A549 (cell line): ENCODE results near the gene TSC22D1. TPM values are rescaled to one million over a fixed set of nuclear protein-coding genes. Genes with fewer than 3 reads are reported as not detected.

Source experiments
- ATAC-seq, 2 experiments: fragments of 200-7000 bp in 1 of 2; fragments of >200 bp in 1 of 2; cut with Nextera tagmentation in 1 of 2; cut with Tn5 transposase in 1 of 2; 3 replicates each; pipeline versions ENCODE4 v1.8.0 to v1.9.1; 2018 to 2020; ENCODE audit warnings: mild to moderate bottlenecking in 1 of 2, moderate library complexity in 1 of 2
- CTCF ChIA-PET: fragments of 300-600 bp; sonication (Branson Sonifier 250); formaldehyde crosslinking; extraction: SDS; loops from one replicate; lab custom pipeline; 2021; ENCODE audit warnings: antibody characterized with exemption, inconsistent platforms; lab: Yijun Ruan, JAX
- POLR2A ChIA-PET: fragments of 350-600 bp; formaldehyde crosslinking; extraction: SDS; loops from one replicate; lab custom pipeline; 2021; ENCODE audit warnings: antibody characterized with exemption, inconsistent platforms; lab: Yijun Ruan, JAX
- DNase-seq, 2 experiments: peaks; one replicate each; pipeline versions ENCODE4 v3.0.0 to v3.0.0-alpha.2; 2011 to 2016; ENCODE audit warnings: low read depth in 1 of 2, low spot score in 1 of 2
- FAIRE-seq: peaks from 2 replicates; lab custom pipeline; 2011; peaks lifted over from hg19 to GRCh38; lab: Jason Lieb, UNC
- H3K27ac ChIP-seq, 2 experiments: fragments of >200 bp; sonication (Bioruptor Twin); formaldehyde crosslinking; 3 replicates each; pipeline ENCODE4 v1.5.1; 2016 to 2017
- H3K4me1 ChIP-seq: fragments of >200 bp; sonication (Bioruptor Twin); formaldehyde crosslinking; 3 replicates; pipeline ENCODE4 v1.6.1; 2016
- H3K4me2 ChIP-seq: fragments of >200 bp; sonication (Bioruptor Twin); formaldehyde crosslinking; 3 replicates; pipeline ENCODE4 v1.6.1; 2016
- H3K4me3 ChIP-seq: fragments of >200 bp; sonication (Bioruptor Twin); formaldehyde crosslinking; 3 replicates; pipeline ENCODE4 v1.5.1; 2016
- H3K9me3 ChIP-seq: fragments of >200 bp; sonication (Bioruptor Twin); formaldehyde crosslinking; 3 replicates; pipeline ENCODE4 v1.6.1; 2016
- CBX2 ChIP-seq: fragments of 200-600 bp; sonication (generic); IDR thresholded peaks from 2 replicates; pipeline ENCODE4 v1.6.1; 2016; ENCODE audit warnings: low read depth, mild to moderate bottlenecking, borderline replicate concordance
- CBX8 ChIP-seq: fragments of 200-600 bp; sonication (generic); IDR thresholded peaks from 2 replicates; pipeline ENCODE4 v1.6.1; 2016
- CHD4 ChIP-seq: fragments of 200-600 bp; sonication (generic); IDR thresholded peaks from 2 replicates; pipeline ENCODE4 v1.6.1; 2016; ENCODE audit warnings: antibody characterized with exemption, mild to moderate bottlenecking, borderline replicate concordance
- FOSB ChIP-seq: fragments of 250-450 bp; sonication (Bioruptor Pico); IDR thresholded peaks from 2 replicates; pipeline ENCODE4 v1.5.0; 2020; ENCODE audit warnings: mild to moderate bottlenecking, moderate library complexity
- FOXS1 ChIP-seq: fragments of 250-450 bp; sonication (Bioruptor Pico); IDR thresholded peaks from 2 replicates; pipeline ENCODE4 v1.5.0; 2020; ENCODE audit warnings: mild to moderate bottlenecking, moderate library complexity
- HDAC2 ChIP-seq: fragments of 200-600 bp; sonication (generic); IDR thresholded peaks from 2 replicates; pipeline ENCODE4 v1.6.1; 2016
- HOXA7 ChIP-seq: fragments of 250-450 bp; sonication (Bioruptor Pico); IDR thresholded peaks from 2 replicates; pipeline ENCODE4 v1.5.0; 2020; ENCODE audit warnings: mild to moderate bottlenecking, moderate library complexity
- HOXB5 ChIP-seq: fragments of 250-450 bp; sonication (Bioruptor Pico); IDR thresholded peaks from 2 replicates; pipeline ENCODE4 v1.5.0; 2020; ENCODE audit warnings: mild to moderate bottlenecking, moderate library complexity
- KDM1A ChIP-seq: fragments of 200-600 bp; sonication (generic); IDR thresholded peaks from 2 replicates; pipeline ENCODE4 v1.6.1; 2016; ENCODE audit warnings: low read depth, mild to moderate bottlenecking
- MYC ChIP-seq: IDR thresholded peaks from 2 replicates; pipeline ENCODE4 v1.6.1; 2012; ENCODE audit warnings: mild to moderate bottlenecking, inconsistent platforms, low read length, improper control_type of control experiment, borderline replicate concordance
- NPAS2 ChIP-seq: fragments of 250-450 bp; sonication (Bioruptor Pico); IDR thresholded peaks from 2 replicates; pipeline ENCODE4 v1.8.0; 2022; ENCODE audit warnings: mild to moderate bottlenecking, moderate library complexity, borderline replicate concordance
- PHF8 ChIP-seq: fragments of 200-600 bp; sonication (generic); IDR thresholded peaks from 2 replicates; pipeline ENCODE4 v1.6.1; 2016; ENCODE audit warnings: low read depth, mild to moderate bottlenecking, antibody characterized with exemption, moderate library complexity, borderline replicate concordance
- POLR2AphosphoS2 ChIP-seq: conservative IDR thresholded peaks from 2 replicates; pipeline ENCODE4 v1.6.1; 2012; ENCODE audit warnings: low read length, improper control_type of control experiment, inconsistent platforms
- RAD21 ChIP-seq, 2 experiments: fragments of >200 bp in 1 of 2; sonication (Bioruptor Twin) in 1 of 2; formaldehyde crosslinking in 1 of 2; IDR thresholded peaks in 1 of 2; conservative IDR thresholded peaks in 1 of 2; 2 replicates in 1 of 2; 3 replicates in 1 of 2; pipeline ENCODE4 v1.6.1; 2012 to 2018; ENCODE audit warnings: inconsistent platforms in 1 of 2
- RCOR1 ChIP-seq: fragments of 150-350 bp; IDR thresholded peaks from 2 replicates; pipeline ENCODE4 v1.6.1; 2014; ENCODE audit warnings: antibody characterized with exemption, low read length, low read depth
- SMC3 ChIP-seq: fragments of >200 bp; sonication (Bioruptor Twin); formaldehyde crosslinking; IDR thresholded peaks from 3 replicates; pipeline ENCODE4 v1.6.1; 2018; ENCODE audit warnings: inconsistent platforms
- SREBF2 ChIP-seq: fragments of 450-650 bp; IDR thresholded peaks from 2 replicates; pipeline ENCODE4 v1.6.1; 2014; ENCODE audit warnings: mild to moderate bottlenecking, moderate library complexity
- TP53 ChIP-seq: fragments of 250-450 bp; sonication (Bioruptor Pico); IDR thresholded peaks from 2 replicates; pipeline ENCODE4 v1.5.0; 2021; ENCODE audit warnings: mild to moderate bottlenecking, moderate library complexity
- ZNF302 ChIP-seq: fragments of 250-450 bp; sonication (Bioruptor Pico); IDR thresholded peaks from 2 replicates; pipeline ENCODE4 v1.9.0; 2021; ENCODE audit warnings: inconsistent platforms, mild to moderate bottlenecking, moderate library complexity
- WGBS: methylation state at CpG from one replicate; pipeline ENCODE4 v1.1.6; 2017; ENCODE audit errors: missing lambda C conversion rate; 5-methylcytosine and 5-hydroxymethylcytosine counted together
- polyA plus RNA-seq, 4 experiments: library from polyadenylated mRNA; depleted of rRNA in 3 of 4; stranded (reverse); fragments of >200 nt; fragmentation: RNase III in 1 of 4; extraction: RNeasy Plus Mini Kit Qiagen cat#74134 plus additional on column Dnase treatment in 1 of 4; gene quantifications; 2 replicates in 3 of 4; 3 replicates in 1 of 4; pipeline ENCODE4 v1.2.3, GENCODE V29; 2011 to 2017
- TF ChIP-seq, protein P1 (sequence below): IDR thresholded peaks from 2 replicates; pipeline ENCODE4 v1.6.1; 2012; ENCODE audit warnings: low read depth, borderline replicate concordance
- TF ChIP-seq, protein P2 (sequence below): fragments of >200 bp; sonication (Bioruptor Twin); formaldehyde crosslinking; IDR thresholded peaks from 3 replicates; pipeline ENCODE4 v1.5.1; 2016
- TF ChIP-seq, protein P3 (sequence below): IDR thresholded peaks from 2 replicates; pipeline ENCODE4 v1.6.1; 2012
- TF ChIP-seq, protein P4 (sequence below): fragments of 450-650 bp; IDR thresholded peaks from 2 replicates; pipeline ENCODE4 v1.6.1; 2014; ENCODE audit warnings: antibody characterized with exemption

The TSC22D1 gene
- polyA plus RNA-seq, 2 of the 4 experiments (the other 2 are of a cell fraction) = 66.8 to 196 TPM

DNA sequence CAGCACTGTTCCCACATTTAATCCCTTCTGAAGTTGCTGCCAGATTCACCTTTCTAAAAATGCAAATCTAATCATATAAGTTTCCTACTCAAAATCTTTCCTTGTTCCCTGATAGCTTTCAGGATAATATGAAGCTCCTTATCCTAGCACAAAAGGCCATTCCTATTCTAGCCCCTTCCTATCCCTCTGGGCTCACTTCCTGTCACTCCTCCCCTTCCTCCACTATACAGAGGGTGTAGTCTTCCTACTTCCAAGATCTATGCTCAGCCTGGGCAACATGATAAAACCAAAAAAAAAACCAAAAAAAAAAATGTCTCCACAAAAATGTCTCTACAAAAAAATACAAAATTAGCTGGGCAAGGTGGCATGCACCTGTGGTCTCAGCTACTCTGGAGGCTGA, 78.3 kb downstream of the TSC22D1 start:
- CTCF ChIA-PET = interaction anchor here (0.6 to 0.8 kb wide), 3 partner anchors 12 to 379 kb away, joined by 3 to 6 read pairs (median 3); no protein-coding TSS in a partner anchor
- no peak overlapping the region for H3K4me2 ChIP-seq
- POLR2A ChIA-PET = no interaction called here
- TF ChIP-seq SMC3 = no peak
- TF ChIP-seq, protein P1, sequence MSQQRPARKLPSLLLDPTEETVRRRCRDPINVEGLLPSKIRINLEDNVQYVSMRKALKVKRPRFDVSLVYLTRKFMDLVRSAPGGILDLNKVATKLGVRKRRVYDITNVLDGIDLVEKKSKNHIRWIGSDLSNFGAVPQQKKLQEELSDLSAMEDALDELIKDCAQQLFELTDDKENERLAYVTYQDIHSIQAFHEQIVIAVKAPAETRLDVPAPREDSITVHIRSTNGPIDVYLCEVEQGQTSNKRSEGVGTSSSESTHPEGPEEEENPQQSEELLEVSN = no peak
- TF ChIP-seq HOXB5 (CRISPR knock-in tag) = no peak
- TF ChIP-seq FOXS1 = no peak
- TF ChIP-seq CHD4 = no peak
- TF ChIP-seq CBX2 = no peak
- TF ChIP-seq, protein P2, sequence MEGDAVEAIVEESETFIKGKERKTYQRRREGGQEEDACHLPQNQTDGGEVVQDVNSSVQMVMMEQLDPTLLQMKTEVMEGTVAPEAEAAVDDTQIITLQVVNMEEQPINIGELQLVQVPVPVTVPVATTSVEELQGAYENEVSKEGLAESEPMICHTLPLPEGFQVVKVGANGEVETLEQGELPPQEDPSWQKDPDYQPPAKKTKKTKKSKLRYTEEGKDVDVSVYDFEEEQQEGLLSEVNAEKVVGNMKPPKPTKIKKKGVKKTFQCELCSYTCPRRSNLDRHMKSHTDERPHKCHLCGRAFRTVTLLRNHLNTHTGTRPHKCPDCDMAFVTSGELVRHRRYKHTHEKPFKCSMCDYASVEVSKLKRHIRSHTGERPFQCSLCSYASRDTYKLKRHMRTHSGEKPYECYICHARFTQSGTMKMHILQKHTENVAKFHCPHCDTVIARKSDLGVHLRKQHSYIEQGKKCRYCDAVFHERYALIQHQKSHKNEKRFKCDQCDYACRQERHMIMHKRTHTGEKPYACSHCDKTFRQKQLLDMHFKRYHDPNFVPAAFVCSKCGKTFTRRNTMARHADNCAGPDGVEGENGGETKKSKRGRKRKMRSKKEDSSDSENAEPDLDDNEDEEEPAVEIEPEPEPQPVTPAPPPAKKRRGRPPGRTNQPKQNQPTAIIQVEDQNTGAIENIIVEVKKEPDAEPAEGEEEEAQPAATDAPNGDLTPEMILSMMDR = no peak
- TF ChIP-seq ZNF302 (CRISPR knock-in tag) = no peak
- no peak for ATAC-seq
- H3K4me3 ChIP-seq = no peak overlapping the region
- H3K4me1 ChIP-seq = peaks cover 17% of the 10 kb centered on the region; the same call in 2 of the 3 replicates
- H3K9me3 ChIP-seq = no peaks in the 10 kb centered on the region
- H3K27ac ChIP-seq = no peak overlapping the region
- no peak for FAIRE-seq
- no peak for DNase-seq

DNA sequence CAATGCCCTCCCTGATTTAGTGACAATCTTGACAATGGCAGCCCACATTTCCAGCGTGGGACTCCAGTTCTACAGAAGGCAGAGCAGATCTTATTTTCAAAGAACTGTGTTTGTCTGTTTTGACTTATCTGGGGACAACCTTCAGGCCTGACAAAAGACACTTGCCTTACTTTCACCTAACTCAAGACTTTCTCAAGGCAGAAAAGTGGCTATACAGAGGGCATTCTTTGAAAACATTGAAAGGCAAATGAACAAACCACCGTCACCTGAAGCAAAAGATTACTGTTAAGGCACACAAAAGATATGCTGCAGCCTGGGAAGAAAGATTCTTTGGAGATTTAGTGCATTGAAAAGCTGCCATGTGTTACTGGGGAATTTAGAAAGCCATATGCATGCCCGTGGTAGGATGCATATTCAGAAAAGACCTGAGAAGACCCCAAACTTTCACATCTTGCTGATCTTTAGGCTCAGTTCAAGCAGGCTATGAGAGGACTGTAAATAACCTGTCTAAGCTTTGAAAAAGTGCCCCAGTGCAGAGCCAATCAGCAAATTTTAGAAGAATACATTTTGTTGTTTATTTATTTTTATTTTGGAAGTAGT, 82.8 kb downstream of the TSC22D1 start:
- WGBS = 79% methylated on average over 3 of the region's 3 CpGs
- FAIRE-seq (no peak), ATAC-seq (no peak)
- Histone ChIP-seq H3K9me3 (no peaks in the 10 kb centered on the region), H3K27ac (no peak overlapping the region), H3K4me3 (no peak overlapping the region), H3K4me2 (no peak overlapping the region), H3K4me1 (peaks cover 5% of the 10 kb centered on the region; the same call in 1 of the 3 replicates)
- POLR2A ChIA-PET = no interaction called here
- CTCF ChIA-PET = no interaction called here
- TF ChIP-seq RAD21 (conservative IDR thresholded peaks at IDR 0.05 in 1 of 2, IDR thresholded peaks at IDR 0.05 in 1 of 2) (no peak), PHF8 (no peak), TP53 (CRISPR knock-in tag) (no peak), NPAS2 (CRISPR knock-in tag) (no peak), CBX8 (no peak), POLR2AphosphoS2 (no peak), CHD4 (no peak), HDAC2 (no peak)
- TF ChIP-seq, protein P3, sequence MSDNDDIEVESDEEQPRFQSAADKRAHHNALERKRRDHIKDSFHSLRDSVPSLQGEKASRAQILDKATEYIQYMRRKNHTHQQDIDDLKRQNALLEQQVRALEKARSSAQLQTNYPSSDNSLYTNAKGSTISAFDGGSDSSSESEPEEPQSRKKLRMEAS = no peak
- TF ChIP-seq, protein P4, sequence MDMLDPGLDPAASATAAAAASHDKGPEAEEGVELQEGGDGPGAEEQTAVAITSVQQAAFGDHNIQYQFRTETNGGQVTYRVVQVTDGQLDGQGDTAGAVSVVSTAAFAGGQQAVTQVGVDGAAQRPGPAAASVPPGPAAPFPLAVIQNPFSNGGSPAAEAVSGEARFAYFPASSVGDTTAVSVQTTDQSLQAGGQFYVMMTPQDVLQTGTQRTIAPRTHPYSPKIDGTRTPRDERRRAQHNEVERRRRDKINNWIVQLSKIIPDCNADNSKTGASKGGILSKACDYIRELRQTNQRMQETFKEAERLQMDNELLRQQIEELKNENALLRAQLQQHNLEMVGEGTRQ = no peak
- TF ChIP-seq, all 56 proteins: peak for 0
- no peak for DNase-seq

DNA sequence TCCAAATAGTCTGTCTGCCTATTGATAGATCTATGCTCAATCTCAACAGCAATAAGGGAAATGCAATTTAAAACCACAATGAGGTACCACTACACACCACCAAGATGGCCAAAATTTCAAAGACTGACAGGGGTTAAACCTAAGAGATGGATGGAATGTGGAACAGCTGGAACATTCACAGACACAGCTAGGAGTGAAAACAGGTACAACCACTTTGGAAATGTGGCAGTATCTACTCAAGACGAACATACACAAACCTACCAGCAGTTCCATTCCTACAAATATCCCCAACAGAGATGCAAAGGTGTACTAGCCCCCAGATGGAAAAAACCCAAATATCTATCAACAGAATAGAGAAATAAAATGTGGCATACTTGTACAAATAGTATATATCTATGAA, 86.4 kb downstream of the TSC22D1 start:
- 90% methylated on average over 1 of the region's 1 CpG for WGBS
- FAIRE-seq = no peak
- CTCF ChIA-PET = interaction anchor here (1.7 kb wide), 1 partner anchor 480 kb away, joined by 7 read pairs; no protein-coding TSS in a partner anchor

More for the DNA sequence above, 86.4 kb downstream of the TSC22D1 start:
- peaks cover 5% of the 10 kb centered on the region; the same call in 1 of the 3 replicates for H3K4me1 ChIP-seq
- ATAC-seq (no peak), DNase-seq (no peak)
- no peaks in the 10 kb centered on the region for H3K9me3 ChIP-seq
- TF ChIP-seq SREBF2 (no peak), RCOR1 (no peak), HDAC2 (no peak), KDM1A (no peak), FOSB (no peak), MYC (no peak), HOXA7 (no peak)
- H3K4me2 ChIP-seq = no peak overlapping the region
- H3K4me3 ChIP-seq = no peak overlapping the region
- POLR2A ChIA-PET = no interaction called here
- no peak overlapping the region for H3K27ac ChIP-seq
